ENCODE measurements around the gene FAM98C.

DNA sequence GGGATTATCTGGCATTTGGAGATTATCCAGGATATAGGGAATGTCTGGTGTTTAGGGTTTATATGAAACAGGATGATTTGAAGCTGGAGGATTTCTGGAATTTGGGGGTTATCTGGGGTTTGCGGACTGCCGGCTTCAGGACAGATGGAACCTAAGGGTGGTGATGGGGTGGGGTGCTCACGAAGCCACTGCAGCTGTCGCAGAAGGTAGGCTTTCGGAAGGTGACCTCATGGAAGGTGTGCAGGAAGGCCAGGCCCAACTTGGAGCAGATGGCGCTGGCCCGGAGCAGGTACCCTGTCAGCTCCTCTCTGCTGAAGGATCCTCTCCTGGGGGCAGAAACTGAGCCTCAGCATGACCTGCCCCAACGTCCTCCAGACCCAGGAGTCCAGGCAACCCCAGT, 9.6 kb downstream of the FAM98C start:
- TF ChIP-seq, protein P1, sequence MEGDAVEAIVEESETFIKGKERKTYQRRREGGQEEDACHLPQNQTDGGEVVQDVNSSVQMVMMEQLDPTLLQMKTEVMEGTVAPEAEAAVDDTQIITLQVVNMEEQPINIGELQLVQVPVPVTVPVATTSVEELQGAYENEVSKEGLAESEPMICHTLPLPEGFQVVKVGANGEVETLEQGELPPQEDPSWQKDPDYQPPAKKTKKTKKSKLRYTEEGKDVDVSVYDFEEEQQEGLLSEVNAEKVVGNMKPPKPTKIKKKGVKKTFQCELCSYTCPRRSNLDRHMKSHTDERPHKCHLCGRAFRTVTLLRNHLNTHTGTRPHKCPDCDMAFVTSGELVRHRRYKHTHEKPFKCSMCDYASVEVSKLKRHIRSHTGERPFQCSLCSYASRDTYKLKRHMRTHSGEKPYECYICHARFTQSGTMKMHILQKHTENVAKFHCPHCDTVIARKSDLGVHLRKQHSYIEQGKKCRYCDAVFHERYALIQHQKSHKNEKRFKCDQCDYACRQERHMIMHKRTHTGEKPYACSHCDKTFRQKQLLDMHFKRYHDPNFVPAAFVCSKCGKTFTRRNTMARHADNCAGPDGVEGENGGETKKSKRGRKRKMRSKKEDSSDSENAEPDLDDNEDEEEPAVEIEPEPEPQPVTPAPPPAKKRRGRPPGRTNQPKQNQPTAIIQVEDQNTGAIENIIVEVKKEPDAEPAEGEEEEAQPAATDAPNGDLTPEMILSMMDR (IDR thresholded peaks at IDR 0.05): no peak
- no peak for TF ChIP-seq POLR2A (IDR thresholded peaks at IDR 0.05)
